ENCODE measurements around the gene STARD4.

- TF ChIP-seq CTCF (conservative IDR thresholded peaks at IDR 0.05; ENCODE audit: low read length), result no peak
- no peak for TF ChIP-seq EZH2phosphoT487 (IDR thresholded peaks at IDR 0.05; ENCODE audit: borderline replicate concordance, low read depth, low read length)
Observed at GRCh38 chr5:111532886-111533582, 20.7 kb upstream of the STARD4 start.
